PC-9 (cell line): ENCODE data around the gene TMA7B.

Experiments
- CTCF ChIP-seq: fragments of 200-600 bp; sonication (generic); conservative IDR thresholded peaks from 2 replicates; pipeline ENCODE4 v1.6.1; 2017; ENCODE audit warnings: mixed run types, antibody characterized with exemption, mild to moderate bottlenecking, moderate library complexity
- EZH2 ChIP-seq: fragments of 200-600 bp; sonication (generic); IDR thresholded peaks from 2 replicates; pipeline ENCODE4 v1.8.0; 2017; ENCODE audit warnings: antibody characterized with exemption, low read depth

DNA sequence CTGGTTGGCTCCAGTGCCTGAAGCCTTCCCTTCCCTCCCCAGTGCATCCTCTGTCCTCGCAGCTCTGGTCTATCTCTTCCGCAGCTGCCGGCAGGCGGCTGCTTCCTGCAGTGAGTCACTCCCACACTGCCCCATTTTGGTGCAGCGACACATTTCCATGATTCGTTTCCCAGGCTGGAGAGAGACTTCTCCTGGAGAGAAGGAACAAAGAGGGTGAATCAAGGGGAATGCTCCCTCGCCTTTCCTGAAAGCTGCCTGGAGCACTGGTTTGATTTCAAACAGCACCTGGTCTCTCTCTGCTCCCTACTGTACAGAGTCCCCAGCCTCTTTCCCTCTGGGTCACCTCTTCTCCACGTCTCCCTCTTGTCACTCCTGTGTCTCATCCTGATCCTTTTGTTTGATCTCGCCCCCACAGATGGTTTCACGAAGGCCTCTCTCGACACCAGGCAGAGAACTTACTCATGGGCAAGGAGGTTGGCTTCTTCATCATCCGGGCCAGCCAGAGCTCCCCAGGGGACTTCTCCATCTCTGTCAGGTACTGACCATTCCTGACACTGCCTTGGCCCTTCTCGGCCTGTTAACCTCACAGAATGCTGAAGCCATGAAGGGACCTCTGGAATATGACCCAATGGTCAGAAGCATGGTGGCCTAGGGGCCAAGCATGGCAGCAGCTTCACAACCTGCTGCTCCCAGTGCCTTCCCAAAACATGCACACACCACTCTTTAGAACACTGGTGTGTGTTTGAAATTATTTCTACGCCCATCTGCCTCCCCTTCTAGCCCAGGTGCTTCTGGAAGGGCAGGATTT lies at the start of gene TMA7B:
- TF ChIP-seq CTCF (no peak; the same call in 1 of the 2 replicates), EZH2 (no peak)
